GM19239 (cell line): ENCODE results near the gene CAPS2.

Experiments used
- DNase-seq: peaks from one replicate; pipeline ENCODE4 v3.0.0; 2011; ENCODE audit warnings: low spot score; ENCODE audit not compliant: insufficient read length
- FAIRE-seq: peaks from 2 replicates; lab custom pipeline; 2011; peaks lifted over from hg19 to GRCh38; lab: Jason Lieb, UNC

The CAPS2 gene

DNA sequence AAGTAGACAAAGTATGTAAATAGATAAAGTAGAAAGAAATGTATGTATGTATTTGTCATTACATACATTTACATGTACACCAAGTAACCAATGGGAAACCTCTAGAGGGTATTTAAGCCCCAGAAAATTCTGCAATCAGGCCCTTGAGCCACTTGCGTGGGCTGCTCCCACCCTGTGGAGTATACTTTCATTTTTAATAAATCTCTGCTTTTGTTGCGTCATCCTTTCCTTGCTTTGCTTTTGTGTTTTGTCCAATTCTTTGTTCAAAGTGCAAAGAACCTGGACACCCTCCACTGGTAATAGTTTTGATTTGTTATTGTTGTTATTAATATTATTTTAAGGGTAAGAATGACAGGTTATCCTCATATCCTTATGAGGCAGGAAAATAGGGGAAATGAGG, 21.8 kb downstream of the CAPS2 start:
- no peak for DNase-seq
- no peak for FAIRE-seq

DNA sequence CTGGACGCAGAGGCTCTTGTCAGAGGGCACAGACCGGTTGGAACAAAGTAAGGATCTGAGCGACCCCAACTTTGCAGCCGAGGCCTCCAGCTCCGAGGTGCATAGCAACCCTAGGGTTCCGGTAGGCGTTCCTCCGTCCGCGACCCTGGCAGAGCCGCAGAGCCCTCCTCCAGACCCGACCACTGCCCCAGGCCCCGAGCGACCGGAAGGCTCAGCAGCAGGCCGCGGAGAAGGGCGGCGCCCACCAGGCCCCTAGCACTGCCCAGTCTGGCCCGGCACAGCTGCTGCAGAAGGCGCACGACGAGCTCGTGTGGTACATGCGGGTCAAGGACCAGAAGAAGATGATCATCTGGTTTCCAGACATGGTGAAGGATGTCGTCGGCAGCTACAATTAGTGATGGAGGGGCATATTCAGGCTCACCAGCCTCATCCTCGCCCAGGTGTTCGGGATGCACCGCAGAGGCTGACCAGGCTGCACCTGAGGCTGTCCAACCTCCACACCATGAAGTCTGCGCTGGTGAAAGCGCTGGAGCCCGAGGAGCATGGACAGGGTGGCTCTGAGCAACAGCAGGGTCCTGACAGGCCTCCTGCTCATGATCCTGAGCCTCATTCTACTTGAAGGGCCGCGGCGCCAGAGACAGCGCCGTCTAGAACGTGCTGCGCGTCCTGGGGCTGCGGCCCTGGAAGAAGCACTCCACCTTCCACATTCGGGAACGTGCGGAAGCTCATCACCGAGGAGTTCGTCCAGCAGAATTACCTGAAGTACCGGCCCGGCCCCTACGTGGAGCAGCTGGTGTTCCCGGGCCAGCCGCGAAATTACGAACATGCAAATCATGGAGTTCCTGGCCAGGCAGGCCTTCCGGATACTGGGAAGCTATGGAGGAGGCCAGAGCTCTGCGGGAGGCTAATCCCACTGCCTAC, 24.5 kb downstream of the CAPS2 start:
- DNase-seq (no peak), FAIRE-seq (no peak)

DNA sequence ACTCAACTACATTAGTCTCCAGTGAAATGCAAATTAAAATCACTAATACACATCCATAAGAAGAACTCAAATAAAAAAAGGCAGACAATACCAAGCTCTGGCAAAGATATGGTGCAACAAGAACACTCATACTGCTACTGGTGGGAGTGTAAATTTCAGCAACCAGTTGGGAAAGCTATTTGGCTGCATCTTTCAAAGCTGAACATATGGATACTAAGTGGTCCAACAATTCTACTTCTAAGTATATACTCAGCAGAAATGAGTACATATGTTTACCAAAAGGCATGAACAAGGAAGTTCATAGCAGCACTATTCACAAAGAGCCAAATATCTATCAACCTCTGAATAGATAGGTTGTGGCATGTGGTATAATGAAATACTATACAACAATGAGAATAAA, 27.3 kb downstream of the CAPS2 start:
- DNase-seq (no peak), FAIRE-seq (no peak)

DNA sequence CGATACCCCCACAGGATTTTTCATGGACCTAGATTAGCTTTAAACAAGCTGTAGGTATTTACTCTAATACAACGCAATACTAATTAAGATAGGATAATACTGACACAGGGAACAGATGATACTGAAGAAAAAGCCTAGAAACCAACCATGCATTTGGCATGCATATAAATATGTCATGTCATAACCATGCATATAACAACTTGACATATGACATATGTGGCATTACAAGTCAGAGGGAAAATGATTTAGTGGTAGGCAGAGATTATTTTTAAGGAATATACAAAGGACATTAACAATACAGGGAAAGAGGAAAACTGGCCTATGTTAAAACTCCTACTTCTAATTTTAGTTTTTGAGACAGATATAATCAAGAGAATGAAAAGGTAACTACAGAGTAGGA, 27.9 kb downstream of the CAPS2 start:
- FAIRE-seq (no peak), DNase-seq (no peak)

DNA sequence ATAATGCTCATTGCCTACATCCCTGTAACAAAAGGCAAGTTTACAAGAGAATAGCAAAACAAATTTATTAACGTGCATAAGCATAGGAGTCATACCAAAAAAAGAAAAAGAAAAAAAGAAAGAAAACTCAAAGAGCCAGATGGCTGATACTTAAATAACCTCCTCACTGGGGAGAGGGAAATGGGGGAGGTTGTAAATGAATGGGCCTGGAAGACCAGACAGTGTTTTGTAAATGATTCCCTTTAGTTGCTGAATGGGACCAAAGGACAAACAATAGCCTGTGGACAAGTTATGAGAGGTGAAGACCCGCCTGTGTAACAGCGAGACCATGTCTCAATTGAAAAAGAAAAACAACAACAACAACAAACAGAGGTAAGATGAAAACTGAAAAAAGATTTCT, 35.3 kb downstream of the CAPS2 start:
- DNase-seq (no peak), FAIRE-seq (no peak)

DNA sequence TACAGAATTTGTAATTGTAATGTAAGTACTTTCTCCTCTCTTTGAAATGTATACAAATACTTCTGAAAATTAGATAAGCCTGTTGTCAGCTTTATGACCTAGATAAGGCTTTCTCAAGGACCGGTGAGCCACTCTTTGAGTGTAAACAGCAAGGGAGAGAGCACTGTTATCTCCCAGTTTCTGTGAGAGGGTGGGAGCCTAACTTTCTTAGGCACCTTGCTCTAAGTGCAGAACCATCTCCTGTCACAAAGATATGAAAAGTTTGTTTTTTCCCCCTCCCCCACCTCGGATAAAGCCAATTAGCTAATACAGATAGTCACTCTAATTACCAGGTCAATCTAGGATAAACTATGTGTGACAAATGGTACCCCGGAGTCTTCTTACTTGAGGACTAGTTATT, 35.8 kb downstream of the CAPS2 start:
- FAIRE-seq: no peak
- no peak for DNase-seq

DNA sequence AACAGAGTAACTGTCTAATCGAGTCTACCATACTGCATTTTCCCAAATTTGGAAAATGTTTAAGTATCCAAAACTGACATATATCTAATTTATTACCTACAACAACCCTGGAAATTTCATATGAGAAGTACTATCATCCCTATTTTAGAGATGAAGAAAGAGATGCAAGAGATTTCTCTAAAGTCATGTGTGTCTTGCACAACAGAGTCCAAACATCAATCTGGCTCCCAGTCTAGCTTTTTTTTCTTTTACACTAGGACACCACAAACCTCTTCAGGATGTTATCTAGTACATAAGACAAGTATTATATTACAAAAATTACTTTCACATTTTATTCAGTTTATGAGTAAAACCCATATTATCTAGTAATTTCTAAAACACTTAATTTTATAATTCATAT, 39.1 kb downstream of the CAPS2 start:
- FAIRE-seq (no peak), DNase-seq (no peak)

DNA sequence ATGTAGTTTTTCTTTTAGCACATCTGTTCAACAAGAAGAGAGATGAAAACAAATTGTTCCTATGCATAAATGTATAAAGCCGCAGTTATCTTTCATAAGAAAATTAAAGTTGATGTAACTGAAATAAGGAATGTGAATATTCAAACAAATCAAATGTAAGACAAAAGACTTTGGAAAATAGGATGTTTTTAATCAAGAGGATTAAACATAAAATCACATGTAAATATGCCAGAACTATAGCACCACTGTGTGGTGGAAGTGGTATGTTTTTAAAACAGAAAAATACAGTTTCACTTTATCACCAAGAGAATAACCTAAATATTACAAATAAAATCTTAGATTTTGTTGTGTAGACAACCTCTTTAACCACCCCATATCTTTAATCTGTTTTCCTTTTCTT, 40.4 kb downstream of the CAPS2 start:
- DNase-seq (no peak), FAIRE-seq (no peak)

DNA sequence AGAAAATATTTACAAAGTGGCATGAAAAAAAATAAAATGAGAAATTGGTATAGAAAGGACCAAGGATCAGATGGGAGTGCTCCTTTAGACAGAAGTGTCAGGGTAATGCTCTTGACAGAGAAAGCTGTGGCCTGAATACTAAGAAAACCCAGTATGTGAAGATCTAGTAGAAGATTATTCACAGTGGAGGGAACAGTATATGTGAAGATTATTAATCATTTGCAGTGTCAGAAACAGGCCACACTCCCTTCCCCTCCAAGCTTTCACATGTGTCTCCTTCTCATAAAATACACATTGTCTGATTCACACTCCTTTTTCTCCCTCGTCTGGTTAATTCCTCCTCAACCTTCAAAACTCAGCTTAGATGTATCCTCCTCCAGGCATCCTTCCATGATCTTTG, 41.3 kb downstream of the CAPS2 start:
- FAIRE-seq (no peak), DNase-seq (no peak)

DNA sequence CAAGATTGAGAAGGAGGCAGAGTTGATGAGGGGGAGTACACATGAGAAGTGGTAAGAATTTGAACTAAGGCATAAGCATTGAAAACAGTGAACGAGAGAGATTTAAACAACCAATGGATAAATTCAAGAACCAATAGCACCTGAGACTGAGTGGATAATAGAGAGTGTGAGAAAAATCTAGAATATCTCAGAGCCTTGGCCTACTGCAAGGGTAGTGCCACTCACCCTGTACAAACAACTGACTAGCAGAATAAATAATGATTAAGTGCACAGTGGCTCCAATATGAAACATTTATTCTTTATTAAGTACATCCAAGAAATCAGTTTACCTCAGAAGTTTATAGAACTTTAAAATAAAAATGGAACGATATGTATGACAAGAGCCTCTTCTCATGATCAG, 54.4 kb downstream of the CAPS2 start:
- FAIRE-seq (no peak), DNase-seq (no peak)

DNA sequence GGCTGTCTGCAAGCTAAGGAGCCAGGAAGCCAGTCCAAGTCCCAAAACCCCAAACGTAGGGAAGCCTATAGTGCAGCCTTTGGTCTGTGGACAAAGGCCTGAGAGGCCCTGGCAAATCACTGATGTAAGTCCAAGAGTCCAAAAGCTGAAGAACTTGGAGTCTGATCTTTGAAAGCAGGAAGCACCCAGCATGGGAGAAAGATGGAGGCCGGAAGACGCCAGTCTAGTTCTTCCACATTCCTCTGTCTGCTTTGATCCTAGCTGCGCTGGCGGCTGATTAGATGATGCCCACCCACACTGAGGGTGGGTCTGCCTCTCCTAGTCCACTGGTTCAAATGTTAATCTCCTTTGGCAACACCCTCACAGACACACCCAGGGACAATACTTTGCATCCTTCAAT, 58.5 kb downstream of the CAPS2 start:
- FAIRE-seq (no peak), DNase-seq (no peak)

DNA sequence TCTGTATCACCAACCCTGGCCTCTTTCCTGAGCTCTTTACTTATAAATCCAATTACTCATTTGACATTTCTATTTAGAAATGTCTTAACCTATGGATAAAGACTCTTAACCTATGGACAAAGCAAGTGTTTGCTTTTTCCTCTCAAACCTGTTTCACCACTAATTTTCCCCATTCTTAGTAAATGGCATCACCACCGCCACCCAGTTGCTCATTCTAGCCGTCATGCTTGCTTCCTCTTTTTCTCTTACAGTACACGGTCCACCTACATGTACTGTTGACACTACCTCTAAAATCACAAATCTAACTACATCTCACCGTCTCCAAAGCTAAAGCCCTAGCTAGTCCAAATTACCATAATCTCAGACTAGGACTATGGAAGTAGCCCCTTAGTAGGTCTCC, 60.0 kb downstream of the CAPS2 start:
- FAIRE-seq: no peak
- no peak for DNase-seq

DNA sequence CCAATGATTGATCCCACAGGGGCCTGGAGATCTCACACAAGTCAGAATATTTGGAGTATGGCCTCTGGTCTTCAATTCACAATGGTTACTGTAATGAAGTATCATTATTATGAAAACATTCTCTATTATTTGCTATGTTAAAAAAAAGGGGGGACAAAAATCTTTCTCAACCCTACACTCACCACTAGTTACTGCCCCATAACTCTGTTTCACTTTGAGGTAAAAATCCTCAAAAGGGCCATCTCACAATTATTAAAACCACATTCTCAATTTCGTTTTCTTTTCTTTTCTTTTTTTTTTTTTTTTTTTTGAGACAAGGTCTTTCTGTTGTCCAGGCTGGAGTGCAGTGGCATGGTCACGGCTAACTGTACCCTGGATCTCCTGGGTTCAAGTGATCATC, 60.9 kb downstream of the CAPS2 start:
- DNase-seq: no peak
- FAIRE-seq: no peak

DNA sequence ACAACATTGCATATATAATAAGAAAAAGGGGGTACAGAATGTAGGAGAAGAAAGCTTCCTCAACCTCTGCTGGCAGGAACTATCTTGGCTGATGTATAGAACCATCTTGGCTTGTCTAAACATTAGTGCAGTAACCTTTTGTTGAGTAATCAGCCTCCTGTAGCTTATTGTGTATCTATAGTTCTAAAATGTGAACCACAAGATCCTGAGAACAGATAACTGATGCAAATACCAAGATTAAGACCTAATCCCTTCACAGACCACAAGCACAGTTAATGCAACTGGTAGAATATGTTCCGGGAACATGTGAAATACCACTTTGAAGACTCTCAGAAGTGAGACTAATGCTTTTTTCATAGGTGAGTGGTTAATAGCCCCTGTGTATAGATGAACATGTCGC, 69.8 kb downstream of the CAPS2 start:
- DNase-seq (no peak), FAIRE-seq (no peak)

DNA sequence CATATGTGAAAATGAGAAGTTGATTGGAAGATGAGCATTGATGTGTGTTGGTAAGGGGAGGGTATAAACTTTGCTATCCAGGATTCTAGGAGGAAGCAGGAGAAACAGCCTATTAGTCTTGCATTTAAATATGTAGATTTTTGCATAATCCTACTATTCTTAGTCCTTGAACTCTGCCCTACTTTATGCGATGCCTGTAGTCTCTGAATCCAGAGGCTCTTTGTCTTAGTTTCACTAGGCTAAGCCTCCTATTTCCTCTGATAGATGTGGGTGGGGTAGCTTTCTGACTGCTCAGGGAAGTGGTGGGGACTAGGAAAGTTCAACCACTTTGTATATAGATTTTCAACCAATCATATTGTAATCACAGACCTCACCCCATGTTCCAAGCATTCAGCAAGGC, 71.0 kb downstream of the CAPS2 start:
- FAIRE-seq (no peak), DNase-seq (no peak)

DNA sequence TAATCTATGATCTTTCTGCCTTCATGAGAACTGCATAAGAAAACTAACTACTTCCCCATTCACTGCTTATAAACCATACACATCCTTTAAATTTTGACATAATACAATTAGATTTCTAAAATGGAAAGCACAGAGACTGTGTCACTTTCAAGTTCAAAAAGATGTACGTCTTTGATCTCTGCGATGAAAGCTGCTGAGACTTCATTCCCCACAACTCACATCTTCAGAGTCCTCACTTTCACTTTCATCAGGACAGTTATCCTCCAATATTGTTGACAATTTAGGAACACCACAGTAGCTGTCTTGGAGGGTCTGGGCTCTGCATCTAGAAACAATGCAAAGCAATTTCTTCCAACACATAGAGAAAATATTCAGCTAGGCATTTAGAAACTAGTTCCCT, 72.6 kb downstream of the CAPS2 start:
- DNase-seq: no peak
- FAIRE-seq: no peak

DNA sequence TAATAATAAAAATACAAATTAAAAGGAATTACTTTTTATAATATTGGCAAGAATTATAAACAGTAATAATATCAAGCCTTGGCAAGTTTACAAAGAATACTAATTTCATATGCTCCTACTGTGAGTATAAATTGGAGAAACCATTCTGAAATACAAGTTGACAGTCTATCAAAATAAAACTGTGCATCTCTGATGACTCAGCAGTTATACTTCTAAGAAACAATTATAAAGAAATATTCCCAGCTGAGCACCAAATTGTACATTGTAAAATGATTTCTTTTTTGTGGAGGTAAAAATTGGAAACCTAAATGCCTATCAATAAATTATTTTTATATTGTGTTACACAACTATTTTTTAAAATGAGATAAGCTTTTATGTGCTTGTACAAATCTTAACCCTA, 85.0 kb downstream of the CAPS2 start:
- FAIRE-seq: no peak

DNA sequence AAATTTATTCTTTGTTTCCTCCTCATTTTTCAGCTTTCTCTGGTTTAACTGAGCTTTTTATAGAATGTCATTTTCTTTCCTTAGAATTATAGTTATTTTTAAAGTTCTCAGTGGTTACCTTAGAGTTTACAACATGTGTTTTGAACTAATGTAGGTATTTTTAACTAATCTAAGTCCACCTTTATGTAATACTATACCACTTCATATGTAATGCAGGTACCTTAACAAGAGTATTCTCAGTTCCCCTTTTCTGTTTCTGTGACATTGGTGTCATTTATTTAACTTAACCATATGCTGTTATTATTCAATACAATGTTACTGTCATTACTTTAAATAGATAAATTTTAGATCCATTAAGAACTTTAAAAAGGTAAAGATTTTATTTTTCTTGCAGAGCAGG, 90.1 kb downstream of the CAPS2 start:
- FAIRE-seq: no peak
- DNase-seq: no peak

More for the DNA sequence above, 85.0 kb downstream of the CAPS2 start:
- DNase-seq: no peak

DNA sequence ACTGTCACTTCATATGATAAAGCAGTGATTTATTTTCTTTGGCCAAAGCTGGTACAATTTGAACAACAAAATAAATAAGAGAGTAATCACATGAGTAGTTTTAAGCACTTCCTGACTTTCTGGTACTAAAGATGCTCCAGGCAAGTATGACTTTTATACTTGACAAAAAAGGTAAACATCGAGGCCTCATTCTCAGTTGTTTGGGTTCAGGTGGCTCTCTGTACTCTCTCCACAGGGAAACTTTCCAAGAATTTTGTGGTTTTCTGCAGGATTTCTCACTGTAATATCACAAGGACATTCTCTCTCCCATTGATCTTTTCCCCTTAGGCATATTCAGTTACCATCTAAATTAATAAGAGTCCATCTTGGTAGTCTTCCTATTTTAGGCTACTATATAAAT, 93.9 kb downstream of the CAPS2 start:
- no peak for DNase-seq
- no peak for FAIRE-seq

DNA sequence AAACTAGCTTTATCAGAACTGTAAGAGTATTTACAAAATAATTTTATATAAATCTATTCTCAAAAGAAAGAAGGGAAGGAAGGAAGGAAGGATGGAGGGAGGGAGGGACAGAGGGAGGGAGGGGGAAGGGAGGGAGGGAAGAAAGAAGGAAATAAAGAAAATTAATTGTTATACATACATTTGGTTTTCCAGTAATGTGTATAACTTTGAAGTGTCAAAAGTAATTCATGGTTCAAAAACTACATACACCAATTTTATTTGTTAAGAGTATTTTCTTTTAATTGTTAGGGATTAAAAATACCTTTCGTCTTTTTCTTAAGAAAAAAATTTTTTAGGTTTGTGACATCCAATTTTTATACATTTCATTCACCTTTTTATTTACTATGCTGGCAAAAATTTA, 103.0 kb downstream of the CAPS2 start:
- no peak for DNase-seq
- no peak for FAIRE-seq
